ENCODE data around the gene PRSS37.
"Not testable (repeated sequence)": the region's sequence is repeated elsewhere in the genome, so short reads cannot be mapped to it uniquely, and the experiment has no call there.

Gene PRSS37

GRCh38 chr7:141860207-141860606 is 18.9 kb upstream of the PRSS37 start:
- Histone ChIP-seq H3K9me3 (ENCODE audit: control insufficient read depth, low read depth, low read length) (no peaks in the 10 kb centered on the region), H3K27ac (ENCODE audit: low read length) (no peak overlapping the region), H3K4me3 (ENCODE audit: low read length) (no peak overlapping the region), H3K27me3 (ENCODE audit: control insufficient read depth, insufficient read depth, low read length) (no peaks in the 10 kb centered on the region), H3K36me3 (ENCODE audit: control insufficient read depth, low read depth, low read length) (no peaks in the 10 kb centered on the region), H3K4me1 (ENCODE audit: control insufficient read depth, low read depth, low read length) (no peaks in the 10 kb centered on the region), H3K9ac (ENCODE audit: low read length) (no peak overlapping the region)

- no peak overlapping the region for H3K4me3 ChIP-seq (ENCODE audit: low read length)
- H3K4me1 ChIP-seq (ENCODE audit: control insufficient read depth, low read depth, low read length): no peaks in the 10 kb centered on the region
- H3K9me3 ChIP-seq (ENCODE audit: control insufficient read depth, low read depth, low read length): no peaks in the 10 kb centered on the region
- no peak overlapping the region for H3K9ac ChIP-seq (ENCODE audit: low read length)
- H3K27me3 ChIP-seq (ENCODE audit: control insufficient read depth, insufficient read depth, low read length): no peaks in the 10 kb centered on the region
- no peak overlapping the region for H3K27ac ChIP-seq (ENCODE audit: low read length)
- no peaks in the 10 kb centered on the region for H3K36me3 ChIP-seq (ENCODE audit: control insufficient read depth, low read depth, low read length)
These were observed 6.7 kb upstream of the PRSS37 start for GRCh38 chr7:141847996-141848395.

- H3K36me3 ChIP-seq (ENCODE audit: control insufficient read depth, low read depth, low read length): no peaks in the 10 kb centered on the region
- H3K9ac ChIP-seq (ENCODE audit: low read length): no peak overlapping the region
- H3K27ac ChIP-seq (ENCODE audit: low read length): no peak overlapping the region
- no peak overlapping the region for H3K4me3 ChIP-seq (ENCODE audit: low read length)
- no peaks in the 10 kb centered on the region for H3K4me1 ChIP-seq (ENCODE audit: control insufficient read depth, low read depth, low read length)
- H3K9me3 ChIP-seq (ENCODE audit: control insufficient read depth, low read depth, low read length): no peaks in the 10 kb centered on the region
- H3K27me3 ChIP-seq (ENCODE audit: control insufficient read depth, insufficient read depth, low read length): no peaks in the 10 kb centered on the region
These were observed 3.0 kb upstream of the PRSS37 start for GRCh38 chr7:141844256-141844655.

GRCh38 chr7:141842904-141843303 is 1.6 kb upstream of the PRSS37 start:
- Histone ChIP-seq H3K9ac (ENCODE audit: low read length) (no peak overlapping the region), H3K4me3 (ENCODE audit: low read length) (no peak overlapping the region), H3K4me1 (ENCODE audit: control insufficient read depth, low read depth, low read length) (no peaks in the 10 kb centered on the region), H3K27me3 (ENCODE audit: control insufficient read depth, insufficient read depth, low read length) (no peaks in the 10 kb centered on the region), H3K27ac (ENCODE audit: low read length) (no peak overlapping the region), H3K36me3 (ENCODE audit: control insufficient read depth, low read depth, low read length) (no peaks in the 10 kb centered on the region), H3K9me3 (ENCODE audit: control insufficient read depth, low read depth, low read length) (no peaks in the 10 kb centered on the region)

- Histone ChIP-seq H3K4me1 (ENCODE audit: control insufficient read depth, low read depth, low read length) (no peaks in the 10 kb centered on the region), H3K9ac (ENCODE audit: low read length) (no peak overlapping the region), H3K36me3 (ENCODE audit: control insufficient read depth, low read depth, low read length) (no peaks in the 10 kb centered on the region), H3K9me3 (ENCODE audit: control insufficient read depth, low read depth, low read length) (no peaks in the 10 kb centered on the region), H3K4me3 (ENCODE audit: low read length) (no peak overlapping the region), H3K27me3 (ENCODE audit: control insufficient read depth, insufficient read depth, low read length) (no peaks in the 10 kb centered on the region), H3K27ac (ENCODE audit: low read length) (no peak overlapping the region)
These were observed 577 bp downstream of the PRSS37 start for GRCh38 chr7:141840708-141841107.

GRCh38 chr7:141839256-141839655 is 2.0 kb downstream of the PRSS37 start:
- H3K9me3 ChIP-seq (ENCODE audit: control insufficient read depth, low read depth, low read length): no peaks in the 10 kb centered on the region
- no peak overlapping the region for H3K4me3 ChIP-seq (ENCODE audit: low read length)
- H3K27ac ChIP-seq (ENCODE audit: low read length): no peak overlapping the region
- no peak overlapping the region for H3K9ac ChIP-seq (ENCODE audit: low read length)
- no peaks in the 10 kb centered on the region for H3K27me3 ChIP-seq (ENCODE audit: control insufficient read depth, insufficient read depth, low read length)
- no peaks in the 10 kb centered on the region for H3K4me1 ChIP-seq (ENCODE audit: control insufficient read depth, low read depth, low read length)
- no peaks in the 10 kb centered on the region for H3K36me3 ChIP-seq (ENCODE audit: control insufficient read depth, low read depth, low read length)

- Histone ChIP-seq H3K4me3 (ENCODE audit: low read length) (no peak overlapping the region), H3K36me3 (ENCODE audit: control insufficient read depth, low read depth, low read length) (no peaks in the 10 kb centered on the region), H3K9me3 (ENCODE audit: control insufficient read depth, low read depth, low read length) (no peaks in the 10 kb centered on the region), H3K9ac (ENCODE audit: low read length) (no peak overlapping the region), H3K4me1 (ENCODE audit: control insufficient read depth, low read depth, low read length) (no peaks in the 10 kb centered on the region), H3K27me3 (ENCODE audit: control insufficient read depth, insufficient read depth, low read length) (no peaks in the 10 kb centered on the region), H3K27ac (ENCODE audit: low read length) (no peak overlapping the region)
These were observed 2.7 kb downstream of the PRSS37 start for GRCh38 chr7:141838581-141838980.

GRCh38 chr7:141837683-141838082 is 3.6 kb downstream of the PRSS37 start:
- no peak overlapping the region for H3K9ac ChIP-seq (ENCODE audit: low read length)
- H3K27me3 ChIP-seq (ENCODE audit: control insufficient read depth, insufficient read depth, low read length): no peaks in the 10 kb centered on the region
- H3K4me1 ChIP-seq (ENCODE audit: control insufficient read depth, low read depth, low read length): peaks cover 2% of the 10 kb centered on the region
- no peaks in the 10 kb centered on the region for H3K9me3 ChIP-seq (ENCODE audit: control insufficient read depth, low read depth, low read length)
- no peaks in the 10 kb centered on the region for H3K36me3 ChIP-seq (ENCODE audit: control insufficient read depth, low read depth, low read length)
- H3K4me3 ChIP-seq (ENCODE audit: low read length): no peak overlapping the region
- H3K27ac ChIP-seq (ENCODE audit: low read length): no peak overlapping the region

GRCh38 chr7:141822432-141822831 is 18.9 kb downstream of the PRSS37 start:
- H3K9ac ChIP-seq (ENCODE audit: low read length); H3K36me3 ChIP-seq (ENCODE audit: control insufficient read depth, low read depth, low read length); H3K4me1 ChIP-seq (ENCODE audit: control insufficient read depth, low read depth, low read length); H3K4me3 ChIP-seq (ENCODE audit: low read length); H3K27me3 ChIP-seq (ENCODE audit: control insufficient read depth, insufficient read depth, low read length); H3K27ac ChIP-seq (ENCODE audit: low read length); H3K9me3 ChIP-seq (ENCODE audit: control insufficient read depth, low read depth, low read length): not testable (repeated sequence)

- Histone ChIP-seq H3K36me3 (ENCODE audit: control insufficient read depth, low read depth, low read length) (no peaks in the 10 kb centered on the region), H3K9me3 (ENCODE audit: control insufficient read depth, low read depth, low read length) (peaks cover 8% of the 10 kb centered on the region), H3K27me3 (ENCODE audit: control insufficient read depth, insufficient read depth, low read length) (no peaks in the 10 kb centered on the region), H3K9ac (ENCODE audit: low read length) (no peak overlapping the region), H3K4me3 (ENCODE audit: low read length) (no peak overlapping the region), H3K4me1 (ENCODE audit: control insufficient read depth, low read depth, low read length) (no peaks in the 10 kb centered on the region), H3K27ac (ENCODE audit: low read length) (no peak overlapping the region)
These were observed 21.2 kb downstream of the PRSS37 start for GRCh38 chr7:141820067-141820466.

- H3K27ac ChIP-seq (ENCODE audit: low read length): no peak overlapping the region
- no peaks in the 10 kb centered on the region for H3K4me1 ChIP-seq (ENCODE audit: control insufficient read depth, low read depth, low read length)
- no peak overlapping the region for H3K4me3 ChIP-seq (ENCODE audit: low read length)
- no peaks in the 10 kb centered on the region for H3K9me3 ChIP-seq (ENCODE audit: control insufficient read depth, low read depth, low read length)
- H3K9ac ChIP-seq (ENCODE audit: low read length): no peak overlapping the region
- H3K27me3 ChIP-seq (ENCODE audit: control insufficient read depth, insufficient read depth, low read length): no peaks in the 10 kb centered on the region
- no peaks in the 10 kb centered on the region for H3K36me3 ChIP-seq (ENCODE audit: control insufficient read depth, low read depth, low read length)
These were observed 48.8 kb downstream of the PRSS37 start for GRCh38 chr7:141792526-141792925.

GRCh38 chr7:141789917-141790316 is 51.4 kb downstream of the PRSS37 start, which contains the start of gene TAS2R5:
TAS2R5 (plus strand) TSS chr7:141790217; CDS start chr7:141790362, 145 bp downstream.
- H3K9me3 ChIP-seq (ENCODE audit: control insufficient read depth, low read depth, low read length): no peaks in the 10 kb centered on the region
- no peaks in the 10 kb centered on the region for H3K36me3 ChIP-seq (ENCODE audit: control insufficient read depth, low read depth, low read length)
- H3K9ac ChIP-seq (ENCODE audit: low read length): no peak within 1 kb of the TSS
- no peaks in the 10 kb centered on the region for H3K4me1 ChIP-seq (ENCODE audit: control insufficient read depth, low read depth, low read length)
- no peak within 1 kb of the TSS for H3K4me3 ChIP-seq (ENCODE audit: low read length)
- no peaks in the 10 kb centered on the region for H3K27me3 ChIP-seq (ENCODE audit: control insufficient read depth, insufficient read depth, low read length)
- no peak within 1 kb of the TSS for H3K27ac ChIP-seq (ENCODE audit: low read length)

All from iPS-18a (cell line).